ENCODE data around the gene KIR2DL1.
"Not testable (repeated sequence)": the region's sequence is repeated elsewhere in the genome, so short reads cannot be mapped to it uniquely, and the experiment has no call there.

DNA sequence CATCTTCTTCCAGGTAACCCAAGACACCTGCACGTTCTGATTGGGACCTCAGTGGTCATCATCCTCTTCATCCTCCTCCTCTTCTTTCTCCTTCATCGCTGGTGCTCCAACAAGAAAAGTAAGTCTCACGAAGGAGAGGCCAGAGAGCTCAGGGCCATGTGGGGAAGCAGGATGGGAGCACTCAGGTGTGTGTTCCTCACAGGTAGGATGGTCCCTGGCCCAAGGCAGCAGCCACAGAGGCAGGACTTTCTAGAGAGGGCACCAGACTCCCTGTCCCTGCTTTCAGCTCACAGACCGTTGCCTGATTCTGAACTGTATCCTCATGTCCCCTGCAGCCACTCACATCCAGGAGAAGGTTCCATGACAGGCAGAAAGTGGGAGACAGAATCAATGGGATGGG, 3.1 kb upstream of the KIR2DL1 start:
- not testable (repeated sequence) for TF ChIP-seq ZNF274 (IDR thresholded peaks at IDR 0.05; ENCODE audit: low read depth, low read length); YY1 (IDR thresholded peaks at IDR 0.05; ENCODE audit: insufficient read depth, insufficient read length); SUZ12 (IDR thresholded peaks at IDR 0.05; ENCODE audit: extremely low read depth, insufficient read depth, insufficient read length)

Data from NT2/D1 (cell line).